DOHH2 (cell line): ENCODE measurements around the gene PNMT.

Experiments used
- H3F3A ChIP-seq: fragments of 200-600 bp; sonication (generic), shearing (Covaris generic); 2 replicates; pipeline ENCODE4 v1.6.0; 2016; ENCODE audit warnings: antibody characterized with exemption, mild to moderate bottlenecking; ENCODE audit not compliant: control insufficient read depth, insufficient read depth
- H3K27ac ChIP-seq: fragments of 200-600 bp; sonication (generic); 2 replicates; pipeline ENCODE4 v1.5.1; 2014; ENCODE audit warnings: low read depth, mild to moderate bottlenecking, low read length, moderate library complexity
- H3K27me3 ChIP-seq: fragments of 200-600 bp; sonication (generic); 2 replicates; pipeline ENCODE4 v1.6.1; 2014; ENCODE audit warnings: mild to moderate bottlenecking, low read length, mixed read lengths; ENCODE audit not compliant: control insufficient read depth
- H3K36me3 ChIP-seq: fragments of 200-600 bp; sonication (generic); 2 replicates; pipeline ENCODE4 v1.6.1; 2014; ENCODE audit warnings: mild to moderate bottlenecking, low read length, moderate library complexity, mixed read lengths; ENCODE audit not compliant: control insufficient read depth
- H3K4me1 ChIP-seq: fragments of 200-600 bp; sonication (generic); 2 replicates; pipeline ENCODE4 v1.6.1; 2014; ENCODE audit warnings: mild to moderate bottlenecking, low read length, mixed read lengths; ENCODE audit not compliant: control insufficient read depth
- H3K4me2 ChIP-seq: fragments of 200-600 bp; sonication (generic); 2 replicates; pipeline ENCODE4 v1.6.0; 2014; ENCODE audit warnings: mild to moderate bottlenecking, low read length, moderate library complexity
- H3K4me3 ChIP-seq: fragments of 200-600 bp; sonication (generic); 2 replicates; pipeline ENCODE4 v1.5.1; 2014; ENCODE audit warnings: mild to moderate bottlenecking, low read length, mixed read lengths
- H3K79me2 ChIP-seq: fragments of 200-600 bp; sonication (generic); 2 replicates; pipeline ENCODE4 v1.6.1; 2014; ENCODE audit warnings: mild to moderate bottlenecking, low read length, mixed read lengths; ENCODE audit not compliant: control insufficient read depth
- H3K9me2 ChIP-seq: fragments of 200-600 bp; sonication (generic); replicated peaks from 2 replicates; pipeline ENCODE4 v1.6.1; 2014; ENCODE audit warnings: mild to moderate bottlenecking, low read length, mixed read lengths; ENCODE audit not compliant: control insufficient read depth
- H3K9me3 ChIP-seq: fragments of 200-600 bp; sonication (generic); 2 replicates; pipeline ENCODE4 v1.6.1; 2014; ENCODE audit warnings: antibody characterized with exemption, low read length, mixed read lengths; ENCODE audit not compliant: control insufficient read depth, insufficient read depth
- H4K20me1 ChIP-seq: fragments of 200-600 bp; sonication (generic); 2 replicates; pipeline ENCODE4 v1.6.0; 2014; ENCODE audit warnings: low read depth, mild to moderate bottlenecking, antibody characterized with exemption, low read length, moderate library complexity; ENCODE audit not compliant: control insufficient read depth, insufficient read depth
- EZH2phosphoT487 ChIP-seq: fragments of 200-600 bp; sonication (generic); IDR thresholded peaks from 2 replicates; pipeline ENCODE4 v1.6.1; 2017; ENCODE audit warnings: borderline replicate concordance, mild to moderate bottlenecking, antibody characterized with exemption, low read length, moderate library complexity, mixed read lengths
- TF ChIP-seq, protein P1 (sequence below): fragments of 200-600 bp; sonication (generic); IDR thresholded peaks from one replicate; pipeline ENCODE4 v1.5.1; 2014; ENCODE audit warnings: antibody characterized with exemption, mild to moderate bottlenecking, low read depth, low read length; ENCODE audit not compliant: poor library complexity, severe bottlenecking

PNMT gene

GRCh38 chr17:39655105-39655504 lies 13.1 kb upstream of the PNMT start:
- Histone ChIP-seq H3K9me3 (no peaks in the 10 kb centered on the region), H3K4me3 (no peak overlapping the region), H3K27ac (no peak overlapping the region), H3K79me2 (peaks cover 5% of the 10 kb centered on the region; the same call in 1 of the 2 replicates), H4K20me1 (no peaks in the 10 kb centered on the region), H3K27me3 (no peaks in the 10 kb centered on the region), H3K4me1 (peaks cover 18% of the 10 kb centered on the region), H3F3A (no peaks in the 10 kb centered on the region; the same call in 1 of the 2 replicates), H3K4me2 (no peak overlapping the region), H3K9me2 (no peaks in the 10 kb centered on the region), H3K36me3 (peaks cover 16% of the 10 kb centered on the region)
- no peak for TF ChIP-seq EZH2phosphoT487
- TF ChIP-seq, protein P1, sequence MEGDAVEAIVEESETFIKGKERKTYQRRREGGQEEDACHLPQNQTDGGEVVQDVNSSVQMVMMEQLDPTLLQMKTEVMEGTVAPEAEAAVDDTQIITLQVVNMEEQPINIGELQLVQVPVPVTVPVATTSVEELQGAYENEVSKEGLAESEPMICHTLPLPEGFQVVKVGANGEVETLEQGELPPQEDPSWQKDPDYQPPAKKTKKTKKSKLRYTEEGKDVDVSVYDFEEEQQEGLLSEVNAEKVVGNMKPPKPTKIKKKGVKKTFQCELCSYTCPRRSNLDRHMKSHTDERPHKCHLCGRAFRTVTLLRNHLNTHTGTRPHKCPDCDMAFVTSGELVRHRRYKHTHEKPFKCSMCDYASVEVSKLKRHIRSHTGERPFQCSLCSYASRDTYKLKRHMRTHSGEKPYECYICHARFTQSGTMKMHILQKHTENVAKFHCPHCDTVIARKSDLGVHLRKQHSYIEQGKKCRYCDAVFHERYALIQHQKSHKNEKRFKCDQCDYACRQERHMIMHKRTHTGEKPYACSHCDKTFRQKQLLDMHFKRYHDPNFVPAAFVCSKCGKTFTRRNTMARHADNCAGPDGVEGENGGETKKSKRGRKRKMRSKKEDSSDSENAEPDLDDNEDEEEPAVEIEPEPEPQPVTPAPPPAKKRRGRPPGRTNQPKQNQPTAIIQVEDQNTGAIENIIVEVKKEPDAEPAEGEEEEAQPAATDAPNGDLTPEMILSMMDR = no peak

- Histone ChIP-seq H3K9me2 (no peaks in the 10 kb centered on the region), H4K20me1 (no peaks in the 10 kb centered on the region), H3K79me2 (0 out of 2 replicates have a peak, but pooled peaks cover 2% of the 10 kb centered on the region), H3K36me3 (peaks cover 38% of the 10 kb centered on the region), H3K27ac (no peak overlapping the region), H3F3A (no peaks in the 10 kb centered on the region; the same call in 1 of the 2 replicates), H3K4me3 (no peak overlapping the region), H3K4me2 (no peak overlapping the region), H3K9me3 (no peaks in the 10 kb centered on the region), H3K27me3 (no peaks in the 10 kb centered on the region), H3K4me1 (peaks cover 18% of the 10 kb centered on the region)
- TF ChIP-seq, protein P1 = no peak
- no peak for TF ChIP-seq EZH2phosphoT487
These were observed 9.9 kb upstream of the PNMT start for GRCh38 chr17:39658346-39658745.

- no peaks in the 10 kb centered on the region; the same call in 1 of the 2 replicates for H3F3A ChIP-seq
- no peaks in the 10 kb centered on the region for H3K9me3 ChIP-seq
- no peak overlapping the region for H3K27ac ChIP-seq
- H3K9me2 ChIP-seq = no peaks in the 10 kb centered on the region
- peaks cover 18% of the 10 kb centered on the region for H3K4me1 ChIP-seq
- H3K79me2 ChIP-seq = no peaks in the 10 kb centered on the region
- H3K36me3 ChIP-seq = peaks cover 38% of the 10 kb centered on the region
- no peak for TF ChIP-seq EZH2phosphoT487
- TF ChIP-seq, protein P1 = no peak
- no peaks in the 10 kb centered on the region for H3K27me3 ChIP-seq
- no peaks in the 10 kb centered on the region for H4K20me1 ChIP-seq
- H3K4me3 ChIP-seq = no peak overlapping the region
- peak overlapping the region; percentile 28 for H3K4me2 ChIP-seq
These were observed 9.5 kb upstream of the PNMT start for GRCh38 chr17:39658760-39659159.
